Smooth muscle cell (in vitro differentiated cells): Measurements from ENCODE around the gene PDS5A. TPM values are rescaled to one million over a fixed set of nuclear protein-coding genes. Genes with fewer than 3 reads are reported as not detected.

Source experiments
- DNase-seq: peaks from one replicate; lab custom pipeline; 2025; ENCODE audit not compliant: unreplicated experiment; lab: John Stamatoyannopoulos, UW
- H2AFZ ChIP-seq: fragments of 200-600 bp; sonication (generic); 2 replicates; pipeline ENCODE4 v1.6.0; 2016; ENCODE audit warnings: antibody characterized with exemption, low read depth, mild to moderate bottlenecking
- H3F3A ChIP-seq: fragments of 200-600 bp; sonication (generic); 2 replicates; pipeline ENCODE4 v1.6.0; 2017; ENCODE audit warnings: antibody characterized with exemption, low read depth
- H3K27ac ChIP-seq: fragments of 200-600 bp; sonication (generic); 2 replicates; pipeline ENCODE4 v1.5.1; 2016; ENCODE audit warnings: low read depth, mild to moderate bottlenecking
- H3K27me3 ChIP-seq: fragments of 200-600 bp; sonication (generic); 2 replicates; pipeline ENCODE4 v1.6.1; 2016; ENCODE audit warnings: low read depth, mild to moderate bottlenecking
- H3K36me3 ChIP-seq: fragments of 200-600 bp; sonication (generic); 2 replicates; pipeline ENCODE4 v1.5.1; 2016; ENCODE audit warnings: low read depth
- H3K4me1 ChIP-seq: fragments of 200-600 bp; sonication (generic); 2 replicates; pipeline ENCODE4 v1.5.1; 2016; ENCODE audit warnings: low read depth
- H3K4me2 ChIP-seq: fragments of 200-600 bp; sonication (generic); 2 replicates; pipeline ENCODE4 v1.6.0; 2016; ENCODE audit warnings: mild to moderate bottlenecking
- H3K4me3 ChIP-seq: fragments of 200-600 bp; sonication (generic); 2 replicates; pipeline ENCODE4 v1.5.1; 2016; ENCODE audit warnings: mild to moderate bottlenecking
- H3K79me2 ChIP-seq: fragments of 200-600 bp; sonication (generic); 2 replicates; pipeline ENCODE4 v1.6.0; 2016; ENCODE audit warnings: low read depth, mild to moderate bottlenecking
- H3K9ac ChIP-seq: fragments of 200-600 bp; sonication (generic); 2 replicates; pipeline ENCODE4 v1.6.0; 2016; ENCODE audit warnings: low read depth
- H3K9me3 ChIP-seq: fragments of 200-600 bp; sonication (generic); replicated peaks from 2 replicates; pipeline ENCODE4 v1.5.1; 2016; ENCODE audit warnings: low read depth
- H4K20me1 ChIP-seq: fragments of 200-600 bp; sonication (generic); 2 replicates; pipeline ENCODE4 v1.6.0; 2016; ENCODE audit warnings: low read depth
- WGBS: methylation state at CpG from one replicate; pipeline ENCODE4 v1.1.7; 2016; ENCODE audit warnings: low lambda C conversion rate; 5-methylcytosine and 5-hydroxymethylcytosine counted together
- polyA plus RNA-seq: library from polyadenylated mRNA; unstranded; fragments of >200 nt; fragmentation: Nextera tagmentation; extraction: Ambion mirVana; gene quantifications from 2 replicates; pipeline ENCODE4 v1.2.1, GENCODE V29; 2016
- total RNA-seq: library from RNA; depleted of rRNA; stranded (reverse); fragments of >200 nt; gene quantifications from 2 replicates; pipeline ENCODE4 v1.2.3, GENCODE V29; 2014
- TF ChIP-seq, protein P1 (sequence below): fragments of 200-600 bp; sonication (generic); IDR thresholded peaks from 2 replicates; pipeline ENCODE4 v1.5.1; 2017; ENCODE audit warnings: borderline replicate concordance, mild to moderate bottlenecking, antibody characterized with exemption; ENCODE audit not compliant: insufficient read depth, poor library complexity, severe bottlenecking

PDS5A gene
- total and polyA plus RNA-seq, 2 experiments from 2014 or later = 19.4 to 61.3 TPM

DNA sequence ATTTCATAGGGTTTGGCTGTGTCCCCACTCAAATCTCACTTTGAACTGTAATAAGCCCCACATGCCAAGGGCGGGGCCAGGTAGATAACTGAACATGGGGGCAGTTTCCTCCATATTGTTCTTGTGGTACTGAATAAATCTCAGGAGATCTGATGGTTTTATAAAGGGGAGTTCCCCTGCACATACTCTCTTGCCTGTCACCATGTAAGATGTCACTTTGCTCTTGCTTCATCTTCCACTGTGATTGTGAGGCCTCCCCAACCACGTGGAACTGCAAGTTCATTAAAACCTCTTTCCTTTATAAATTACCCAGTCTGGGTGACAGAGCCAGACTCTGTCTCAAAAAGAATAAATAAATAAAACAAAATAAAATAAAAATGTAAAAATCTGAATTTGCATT is 95.9 kb downstream of the PDS5A start:
- H3K4me1 ChIP-seq = no peaks in the 10 kb centered on the region

GRCh38 chr4:39877971-39878370 is 99.7 kb downstream of the PDS5A start:
- WGBS = over 99% methylated on average over 8 of the region's 8 CpGs
- TF ChIP-seq, protein P1, sequence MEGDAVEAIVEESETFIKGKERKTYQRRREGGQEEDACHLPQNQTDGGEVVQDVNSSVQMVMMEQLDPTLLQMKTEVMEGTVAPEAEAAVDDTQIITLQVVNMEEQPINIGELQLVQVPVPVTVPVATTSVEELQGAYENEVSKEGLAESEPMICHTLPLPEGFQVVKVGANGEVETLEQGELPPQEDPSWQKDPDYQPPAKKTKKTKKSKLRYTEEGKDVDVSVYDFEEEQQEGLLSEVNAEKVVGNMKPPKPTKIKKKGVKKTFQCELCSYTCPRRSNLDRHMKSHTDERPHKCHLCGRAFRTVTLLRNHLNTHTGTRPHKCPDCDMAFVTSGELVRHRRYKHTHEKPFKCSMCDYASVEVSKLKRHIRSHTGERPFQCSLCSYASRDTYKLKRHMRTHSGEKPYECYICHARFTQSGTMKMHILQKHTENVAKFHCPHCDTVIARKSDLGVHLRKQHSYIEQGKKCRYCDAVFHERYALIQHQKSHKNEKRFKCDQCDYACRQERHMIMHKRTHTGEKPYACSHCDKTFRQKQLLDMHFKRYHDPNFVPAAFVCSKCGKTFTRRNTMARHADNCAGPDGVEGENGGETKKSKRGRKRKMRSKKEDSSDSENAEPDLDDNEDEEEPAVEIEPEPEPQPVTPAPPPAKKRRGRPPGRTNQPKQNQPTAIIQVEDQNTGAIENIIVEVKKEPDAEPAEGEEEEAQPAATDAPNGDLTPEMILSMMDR = no peak
- DNase-seq = no peak
- Histone ChIP-seq H3K36me3 (peaks cover 23% of the 10 kb centered on the region), H3K9ac (no peak overlapping the region), H3K4me3 (no peak overlapping the region), H3K9me3 (no peaks in the 10 kb centered on the region), H3K79me2 (peaks cover 14% of the 10 kb centered on the region), H3K27me3 (no peaks in the 10 kb centered on the region), H3F3A (no peaks in the 10 kb centered on the region), H3K4me2 (no peak overlapping the region), H2AFZ (no peak overlapping the region), H3K27ac (no peak overlapping the region), H3K4me1 (no peaks in the 10 kb centered on the region), H4K20me1 (no peaks in the 10 kb centered on the region)

More for the DNA sequence above, 95.9 kb downstream of the PDS5A start:
- Histone ChIP-seq H3K27me3 (no peaks in the 10 kb centered on the region), H3K9ac (no peak overlapping the region), H3F3A (no peaks in the 10 kb centered on the region), H3K4me2 (no peak overlapping the region), H3K36me3 (peaks cover 7% of the 10 kb centered on the region), H4K20me1 (peaks cover 4% of the 10 kb centered on the region), H2AFZ (no peak overlapping the region), H3K79me2 (peaks cover 14% of the 10 kb centered on the region), H3K4me3 (no peak overlapping the region), H3K9me3 (no peaks in the 10 kb centered on the region), H3K27ac (no peak overlapping the region)
- WGBS = 98% methylated on average over 2 of the region's 2 CpGs
- no peak for DNase-seq
- TF ChIP-seq, protein P1 = no peak

DNA sequence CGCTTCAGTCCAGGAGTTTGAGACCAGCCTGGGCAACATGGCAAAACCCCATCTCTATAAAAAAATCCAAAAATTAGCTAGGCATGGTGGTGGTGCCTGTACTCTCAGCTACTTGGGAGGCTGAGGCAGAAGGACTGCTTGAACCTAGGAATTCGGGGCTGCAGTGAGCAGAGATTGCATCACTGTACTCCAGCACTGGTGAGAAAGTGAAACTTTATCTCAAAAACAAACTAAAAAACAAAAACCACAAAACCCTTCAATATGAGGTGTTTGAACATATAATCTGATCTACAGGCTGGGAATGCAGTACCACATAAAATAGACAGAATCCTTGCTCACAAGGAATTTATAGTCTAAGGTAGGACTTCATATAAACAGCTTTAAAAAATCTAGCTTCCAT is 103.9 kb downstream of the PDS5A start:
- no peak for DNase-seq
- TF ChIP-seq, protein P1 = no peak
- Histone ChIP-seq H3K4me3 (no peak overlapping the region), H3K36me3 (peaks cover 23% of the 10 kb centered on the region), H3K27me3 (no peaks in the 10 kb centered on the region), H3K9me3 (no peaks in the 10 kb centered on the region), H3K79me2 (no peaks in the 10 kb centered on the region), H3K27ac (no peak overlapping the region), H3F3A (no peaks in the 10 kb centered on the region), H3K4me1 (no peaks in the 10 kb centered on the region), H4K20me1 (peaks cover 4% of the 10 kb centered on the region), H3K4me2 (no peak overlapping the region), H2AFZ (no peak overlapping the region), H3K9ac (no peak overlapping the region)
- WGBS = 95% methylated on average over 2 of the region's 2 CpGs

DNA sequence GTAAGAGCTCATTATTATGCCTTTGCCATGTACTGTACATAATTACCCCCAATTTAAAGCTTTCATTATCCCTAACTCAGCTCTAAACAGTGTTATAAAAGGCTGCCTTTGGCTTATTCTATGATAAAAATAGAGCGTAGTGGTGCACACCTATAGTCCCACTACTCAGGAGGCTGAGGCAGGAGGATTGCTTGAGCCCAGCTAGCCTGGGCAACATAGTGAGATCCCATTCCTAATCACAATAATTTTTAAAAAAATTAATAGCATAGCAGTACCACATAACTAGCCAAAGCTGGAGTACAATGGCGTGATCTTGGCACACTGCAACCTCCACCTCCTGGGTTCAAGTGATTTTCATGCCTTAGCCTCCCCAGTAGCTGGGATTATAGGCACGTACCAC is 112.4 kb downstream of the PDS5A start:
- no peaks in the 10 kb centered on the region for H3K27me3 ChIP-seq
- peaks cover 3% of the 10 kb centered on the region for H3K79me2 ChIP-seq
- H3K4me2 ChIP-seq = no peak overlapping the region
- H3K4me1 ChIP-seq = no peaks in the 10 kb centered on the region
- WGBS = 98% methylated on average over 3 of the region's 3 CpGs
- no peak overlapping the region for H3K27ac ChIP-seq
- H3K4me3 ChIP-seq = no peak overlapping the region
- no peak overlapping the region for H2AFZ ChIP-seq
- no peaks in the 10 kb centered on the region for H4K20me1 ChIP-seq
- H3F3A ChIP-seq = no peaks in the 10 kb centered on the region
- TF ChIP-seq, protein P1 = no peak
- H3K9me3 ChIP-seq = no peaks in the 10 kb centered on the region
- peaks cover 20% of the 10 kb centered on the region for H3K36me3 ChIP-seq
- H3K9ac ChIP-seq = no peak overlapping the region
- DNase-seq = no peak
